Upper lobe of right lung (tissue), 1 donor: ENCODE results near the gene KLC3. TPM values are rescaled to one million over a fixed set of nuclear protein-coding genes. Genes with fewer than 3 reads are reported as not detected.
"Not testable (repeated sequence)": the region's sequence is repeated elsewhere in the genome, so short reads cannot be mapped to it uniquely, and the experiment has no call there.

ENCODE experiments used
- ATAC-seq: fragments of 200-7000 bp; cut with Tn5 transposase; one replicate; pipeline ENCODE4 v1.9.1; 2020; ENCODE audit warnings: mild to moderate bottlenecking, moderate library complexity
- DNase-seq: peaks from one replicate; pipeline ENCODE4 v3.0.0-alpha.2; 2020
- H3K27ac ChIP-seq: fragments of 200-600 bp; one replicate; pipeline ENCODE4 v1.8.0; 2022
- H3K27me3 ChIP-seq: fragments of 200-600 bp; one replicate; pipeline ENCODE4 v1.8.0; 2022; ENCODE audit warnings: mild to moderate bottlenecking
- H3K36me3 ChIP-seq: fragments of 200-600 bp; one replicate; pipeline ENCODE4 v1.8.0; 2022
- H3K4me1 ChIP-seq: fragments of 200-600 bp; one replicate; pipeline ENCODE4 v1.8.0; 2022
- H3K4me3 ChIP-seq: fragments of 200-600 bp; one replicate; pipeline ENCODE4 v1.8.0; 2022; ENCODE audit warnings: mild to moderate bottlenecking
- H3K9me3 ChIP-seq: fragments of 200-600 bp; one replicate; pipeline ENCODE4 v1.8.0; 2022
- intact Hi-C: fragments of 100-400 bp; cut with DNase I; formaldehyde crosslinking; loops from one replicate; pipeline ENCODE4 v1.11.0; 2022
- total RNA-seq: library from RNA; stranded (reverse); fragmentation: NEBNext Ultra II Directional; extraction: Animal tissue kit (Norgen Biotek cat#: 25700); gene quantifications from one replicate; pipeline ENCODE4 v1.2.1, GENCODE V29; 2021
- TF ChIP-seq, protein P1 (sequence below): fragments of 200-600 bp; IDR thresholded peaks from one replicate; pipeline ENCODE4 v1.8.0; 2022; ENCODE audit warnings: antibody characterized with exemption
- donor health status: DM: no; HTN: yes; CAD: no; lungs with severe emphysema.

Gene KLC3
- total RNA-seq, 1 donor from 2014 or later = 1.8 TPM

DNA sequence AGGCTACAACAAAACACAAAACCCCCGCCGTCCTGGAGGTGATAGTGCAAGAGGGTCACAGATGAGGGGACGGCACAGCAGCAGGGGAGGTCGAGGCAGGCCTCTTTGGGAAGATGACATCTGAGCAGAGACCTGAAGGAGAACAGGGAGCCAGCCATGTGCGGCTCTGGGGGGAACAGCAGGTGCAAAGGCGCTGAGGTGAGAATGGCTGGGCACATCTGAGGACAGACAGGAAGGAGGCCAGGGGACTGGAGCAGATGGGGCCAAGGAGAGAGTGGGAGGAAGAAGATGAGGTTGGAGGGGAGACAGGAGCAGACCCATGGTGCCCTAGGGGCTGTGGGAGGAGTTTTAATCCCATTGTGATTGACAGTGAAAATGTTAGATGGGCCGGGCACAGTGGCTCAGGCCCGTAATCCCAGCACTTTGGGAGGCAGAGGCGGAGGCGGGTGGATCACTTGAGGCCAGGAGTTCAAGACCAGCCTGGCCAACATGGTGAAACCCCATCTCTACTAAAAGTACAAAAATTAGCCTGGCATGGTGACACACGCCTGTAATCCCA lies 16.1 kb upstream of the KLC3 start:
- no peak overlapping the region for H3K27ac ChIP-seq
- H3K27me3 ChIP-seq = peaks cover 24% of the 10 kb centered on the region
- H3K4me3 ChIP-seq = no peak overlapping the region
- DNase-seq (no peak), ATAC-seq (no peak)
- no peaks in the 10 kb centered on the region for H3K9me3 ChIP-seq
- TF ChIP-seq, protein P1, sequence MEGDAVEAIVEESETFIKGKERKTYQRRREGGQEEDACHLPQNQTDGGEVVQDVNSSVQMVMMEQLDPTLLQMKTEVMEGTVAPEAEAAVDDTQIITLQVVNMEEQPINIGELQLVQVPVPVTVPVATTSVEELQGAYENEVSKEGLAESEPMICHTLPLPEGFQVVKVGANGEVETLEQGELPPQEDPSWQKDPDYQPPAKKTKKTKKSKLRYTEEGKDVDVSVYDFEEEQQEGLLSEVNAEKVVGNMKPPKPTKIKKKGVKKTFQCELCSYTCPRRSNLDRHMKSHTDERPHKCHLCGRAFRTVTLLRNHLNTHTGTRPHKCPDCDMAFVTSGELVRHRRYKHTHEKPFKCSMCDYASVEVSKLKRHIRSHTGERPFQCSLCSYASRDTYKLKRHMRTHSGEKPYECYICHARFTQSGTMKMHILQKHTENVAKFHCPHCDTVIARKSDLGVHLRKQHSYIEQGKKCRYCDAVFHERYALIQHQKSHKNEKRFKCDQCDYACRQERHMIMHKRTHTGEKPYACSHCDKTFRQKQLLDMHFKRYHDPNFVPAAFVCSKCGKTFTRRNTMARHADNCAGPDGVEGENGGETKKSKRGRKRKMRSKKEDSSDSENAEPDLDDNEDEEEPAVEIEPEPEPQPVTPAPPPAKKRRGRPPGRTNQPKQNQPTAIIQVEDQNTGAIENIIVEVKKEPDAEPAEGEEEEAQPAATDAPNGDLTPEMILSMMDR = no peak
- intact Hi-C loops = no loop called here
- H3K4me1 ChIP-seq = no peaks in the 10 kb centered on the region
- H3K36me3 ChIP-seq = no peaks in the 10 kb centered on the region

DNA sequence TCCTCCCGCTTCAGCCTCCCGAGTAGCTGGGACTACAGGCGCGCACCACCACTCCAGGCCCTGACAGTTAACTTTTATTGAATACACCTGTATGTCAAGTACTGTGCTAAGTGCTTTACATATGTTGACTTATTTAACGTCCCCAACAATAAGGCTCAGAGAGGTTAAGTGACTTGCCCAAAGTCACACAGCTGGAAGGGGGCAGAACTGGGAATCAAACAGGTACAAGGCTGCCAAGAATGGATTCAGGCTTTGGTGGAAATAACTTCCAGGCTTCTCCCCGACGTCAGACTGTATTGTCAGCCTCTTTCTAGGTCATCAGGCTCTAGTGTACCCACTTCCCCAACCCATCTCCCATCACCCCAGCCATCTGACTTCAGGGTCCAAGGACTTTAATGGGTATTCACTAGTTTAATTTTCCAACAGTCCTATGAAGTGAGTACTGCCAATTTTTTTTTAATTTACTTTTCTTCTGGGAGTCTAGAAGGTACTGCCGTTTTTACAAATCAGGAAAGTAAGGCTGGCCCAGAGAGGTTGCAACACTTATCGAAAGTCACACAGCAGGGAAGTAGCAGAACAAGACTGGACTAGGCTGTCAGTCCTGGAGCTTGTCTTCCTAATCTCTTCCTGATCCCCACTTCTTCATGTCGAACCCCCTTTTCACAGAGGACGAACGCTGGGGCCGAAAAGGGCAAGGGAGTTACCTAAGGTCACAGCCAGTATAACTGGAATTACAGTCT lies 13.0 kb upstream of the KLC3 start:
- H3K4me1 ChIP-seq = no peaks in the 10 kb centered on the region
- peaks cover 22% of the 10 kb centered on the region for H3K27me3 ChIP-seq
- no peaks in the 10 kb centered on the region for H3K9me3 ChIP-seq
- TF ChIP-seq, protein P1 = no peak
- DNase-seq (no peak), ATAC-seq (no peak)
- no peaks in the 10 kb centered on the region for H3K36me3 ChIP-seq
- H3K27ac ChIP-seq = no peak overlapping the region
- no peak overlapping the region for H3K4me3 ChIP-seq
- intact Hi-C loops = no loop called here

DNA sequence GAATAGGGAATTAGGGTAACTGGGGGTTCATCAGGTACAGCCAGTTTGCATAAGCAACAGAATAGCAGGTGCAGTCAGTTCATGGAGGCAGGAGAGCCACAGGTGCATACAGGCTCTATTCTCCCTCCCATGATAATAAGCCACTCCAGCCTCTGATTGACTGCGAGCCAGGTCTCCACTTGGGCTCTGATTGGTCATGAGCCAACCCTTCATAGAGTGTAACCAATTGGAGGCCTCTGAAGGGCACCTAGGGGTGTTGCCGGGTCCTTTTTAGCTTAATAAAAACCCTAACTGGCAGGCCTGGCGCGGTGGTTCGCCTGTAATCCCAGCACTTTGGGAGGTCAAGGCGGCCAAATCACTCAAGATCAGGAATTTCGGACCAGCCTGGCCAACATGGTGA lies 9.1 kb upstream of the KLC3 start:
- Histone ChIP-seq H3K9me3 (no peaks in the 10 kb centered on the region), H3K4me3 (no peak overlapping the region), H3K4me1 (no peaks in the 10 kb centered on the region), H3K36me3 (no peaks in the 10 kb centered on the region), H3K27ac (no peak overlapping the region), H3K27me3 (no peaks in the 10 kb centered on the region)
- no peak for ATAC-seq
- DNase-seq = no peak
- TF ChIP-seq, protein P1 = no peak
- intact Hi-C loops = no loop called here

DNA sequence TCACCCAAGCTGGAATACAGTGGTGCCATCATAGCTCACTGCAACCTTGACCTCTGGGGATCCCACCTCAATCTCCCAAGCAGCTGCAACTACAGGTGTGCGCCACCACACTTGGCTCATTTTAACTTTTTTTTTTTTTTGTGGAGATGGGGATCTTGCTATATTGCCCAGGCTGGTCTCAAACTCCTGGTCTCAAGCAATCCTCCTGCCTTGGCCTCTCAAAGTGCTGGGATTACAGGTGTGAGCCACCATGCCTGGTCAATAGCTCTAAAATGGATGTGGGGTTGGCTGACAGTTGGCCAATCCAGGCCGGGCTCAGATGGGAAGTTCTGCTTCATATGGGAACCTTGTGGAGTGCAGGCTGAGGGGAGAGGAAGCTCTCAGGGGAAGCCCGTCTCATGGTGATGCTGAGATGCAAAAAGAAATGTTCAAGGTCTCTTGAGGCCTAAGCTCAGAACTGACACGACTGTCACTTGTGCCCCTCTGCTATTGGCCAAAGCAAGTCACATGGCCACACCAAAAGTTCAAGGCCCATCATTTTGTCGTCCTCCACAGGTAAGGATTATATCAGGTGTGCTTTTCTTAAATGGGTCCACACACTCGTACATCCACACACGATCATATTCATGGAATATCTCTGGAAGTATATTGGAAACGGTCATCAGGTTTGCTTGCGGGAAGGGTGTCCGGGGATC lies 6.8 kb upstream of the KLC3 start:
- no peak overlapping the region for H3K4me3 ChIP-seq
- H3K27me3 ChIP-seq = no peaks in the 10 kb centered on the region
- no peak for ATAC-seq
- no peak overlapping the region for H3K27ac ChIP-seq
- TF ChIP-seq, protein P1 = no peak
- no peaks in the 10 kb centered on the region for H3K36me3 ChIP-seq
- DNase-seq = no peak
- no peaks in the 10 kb centered on the region for H3K9me3 ChIP-seq
- intact Hi-C loops = no loop called here
- H3K4me1 ChIP-seq = no peaks in the 10 kb centered on the region

DNA sequence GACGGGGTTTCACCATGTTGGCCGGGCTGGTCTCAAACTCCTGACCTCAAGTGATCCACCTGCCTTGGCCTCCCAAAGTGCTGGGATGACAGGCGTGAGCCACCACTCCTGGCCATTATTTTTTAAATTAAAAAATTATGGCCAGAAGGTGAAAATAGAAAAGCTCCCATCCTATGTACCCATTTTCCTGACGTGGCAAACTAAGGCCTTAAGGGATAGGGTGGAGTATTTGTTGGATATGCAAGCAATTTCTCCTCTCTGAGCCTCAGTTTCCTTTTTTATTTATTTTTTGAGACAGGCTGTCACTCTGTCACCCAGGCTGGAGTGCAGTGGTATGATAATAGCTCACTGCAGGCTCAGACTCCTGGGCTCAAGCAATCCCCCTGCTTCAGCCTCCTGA lies 5.7 kb upstream of the KLC3 start:
- DNase-seq, H3K9me3 ChIP-seq, H3K4me3 ChIP-seq, H3K27ac ChIP-seq, ATAC-seq, H3K4me1 ChIP-seq, H3K27me3 ChIP-seq, intact Hi-C loops, H3K36me3 ChIP-seq: not testable (repeated sequence)

DNA sequence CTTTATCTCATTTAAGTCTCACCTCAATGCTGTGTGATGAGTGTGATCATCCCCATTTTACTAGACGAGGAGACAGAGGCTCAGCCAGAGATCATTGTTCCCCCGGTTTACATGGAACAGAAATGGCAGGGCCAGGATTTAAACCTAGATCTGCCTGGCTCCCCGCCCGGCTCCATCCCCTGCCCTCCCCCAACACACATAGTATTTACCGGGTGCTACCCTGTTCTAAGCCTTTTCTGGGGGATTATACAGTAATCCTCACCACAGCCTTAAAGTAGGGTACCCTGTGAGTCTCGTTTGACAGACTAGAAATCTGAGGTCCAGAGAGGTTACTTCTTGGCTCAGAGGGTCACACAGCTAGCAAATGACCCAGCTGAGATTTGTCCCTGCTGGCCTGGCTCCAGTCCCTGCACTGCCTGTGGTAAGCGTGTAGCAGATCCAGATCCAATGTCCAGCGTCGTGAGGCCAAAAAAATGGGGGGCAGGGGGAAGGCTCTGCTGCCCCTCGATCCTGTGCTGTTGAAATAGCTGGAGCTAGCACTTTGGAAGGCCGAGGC lies 3.8 kb upstream of the KLC3 start:
- no peak for ATAC-seq
- H3K27me3 ChIP-seq = peaks cover 12% of the 10 kb centered on the region
- H3K4me1 ChIP-seq = no peaks in the 10 kb centered on the region
- intact Hi-C loops = no loop called here
- no peak overlapping the region for H3K4me3 ChIP-seq
- DNase-seq = no peak
- no peaks in the 10 kb centered on the region for H3K9me3 ChIP-seq
- H3K36me3 ChIP-seq = no peaks in the 10 kb centered on the region
- H3K27ac ChIP-seq = no peak overlapping the region
- TF ChIP-seq, protein P1 = no peak
